KOPT-K1 (cell line): ENCODE results near the gene TRIO.
"Not testable (repeated sequence)": the region's sequence is repeated elsewhere in the genome, so short reads cannot be mapped to it uniquely, and the experiment has no call there.

ENCODE experiments used
- H3K27ac ChIP-seq: fragments of 200-600 bp; sonication (generic); 2 replicates; pipeline ENCODE4 v1.5.1; 2016; ENCODE audit warnings: antibody characterized with exemption, mild to moderate bottlenecking, low read depth, low read length; ENCODE audit not compliant: poor library complexity, severe bottlenecking
- H3K36me3 ChIP-seq: fragments of 200-600 bp; sonication (generic); 2 replicates; pipeline ENCODE4 v1.5.1; 2017; ENCODE audit warnings: antibody characterized with exemption, mild to moderate bottlenecking, low read length, moderate library complexity; ENCODE audit not compliant: insufficient read depth
- H3K9me3 ChIP-seq: fragments of 200-600 bp; sonication (generic); 2 replicates; pipeline ENCODE4 v1.5.1; 2017; ENCODE audit warnings: antibody characterized with exemption, low read length, mild to moderate bottlenecking; ENCODE audit not compliant: insufficient read depth, poor library complexity, severe bottlenecking

TRIO gene

DNA sequence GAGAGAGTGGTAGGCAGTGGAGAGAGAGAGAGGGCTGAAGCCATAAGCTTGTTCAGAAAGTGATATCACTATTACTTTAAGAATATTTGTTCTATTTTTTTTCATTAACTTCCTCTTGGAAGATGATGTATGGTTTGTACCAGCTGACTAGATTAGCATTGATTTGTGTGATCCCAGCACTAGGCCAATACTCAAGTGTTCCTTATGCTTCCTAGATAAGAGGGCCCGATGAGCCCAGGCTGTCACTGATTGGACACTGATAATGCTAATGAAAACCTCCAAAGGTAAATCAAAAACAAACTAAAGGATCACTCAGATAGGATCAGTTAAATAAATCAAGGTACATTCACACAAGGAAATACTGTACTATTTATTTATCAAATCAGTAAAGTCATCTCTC is 385.8 kb downstream of the TRIO start:
- no peaks in the 10 kb centered on the region for H3K36me3 ChIP-seq
- H3K27ac ChIP-seq, result no peak overlapping the region
- H3K9me3 ChIP-seq, result no peaks in the 10 kb centered on the region

DNA sequence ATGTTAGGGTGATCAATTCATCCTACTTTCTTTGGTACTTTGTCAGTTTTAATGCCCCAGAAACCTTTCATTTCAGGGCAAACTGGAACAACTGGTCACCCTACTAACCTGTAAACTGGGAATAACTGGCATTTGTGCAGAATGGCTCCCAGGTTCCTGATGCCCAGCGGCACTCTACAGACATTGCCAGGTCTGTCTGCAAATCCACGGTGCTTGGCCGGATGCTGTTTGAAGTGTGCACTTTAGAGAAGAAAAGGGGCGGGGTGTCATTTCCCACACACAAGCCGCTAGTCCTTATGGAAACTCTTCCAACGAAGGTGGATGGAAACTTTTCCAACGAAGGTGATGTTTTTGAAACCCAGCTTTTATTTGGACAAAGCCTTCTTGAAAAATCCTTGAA is 388.5 kb downstream of the TRIO start:
- Histone ChIP-seq H3K9me3 (no peaks in the 10 kb centered on the region), H3K36me3 (no peaks in the 10 kb centered on the region)

DNA sequence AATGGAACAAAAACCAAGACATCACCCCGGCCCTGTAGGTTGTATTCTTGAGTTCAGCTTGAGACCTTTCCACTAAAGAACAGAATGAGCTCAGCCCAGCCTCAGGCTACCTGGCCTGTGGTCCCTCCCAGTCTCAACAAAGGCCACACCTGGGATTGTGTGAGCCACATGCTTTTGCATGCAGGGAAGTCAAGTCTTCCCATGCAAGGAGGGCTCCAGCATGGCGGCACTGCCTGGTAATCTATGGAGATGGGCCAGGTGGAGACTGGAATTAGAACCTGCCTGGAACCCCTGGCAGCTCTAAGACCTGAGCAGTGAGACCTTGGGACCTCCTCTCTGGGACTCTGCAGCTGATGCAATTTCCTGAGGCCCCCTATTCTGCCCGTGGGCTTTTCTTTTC is 389.0 kb downstream of the TRIO start:
- no peaks in the 10 kb centered on the region for H3K36me3 ChIP-seq
- no peaks in the 10 kb centered on the region for H3K9me3 ChIP-seq
- H3K27ac ChIP-seq, result no peak overlapping the region

More for the DNA sequence above, 388.5 kb downstream of the TRIO start:
- no peak overlapping the region for H3K27ac ChIP-seq

DNA sequence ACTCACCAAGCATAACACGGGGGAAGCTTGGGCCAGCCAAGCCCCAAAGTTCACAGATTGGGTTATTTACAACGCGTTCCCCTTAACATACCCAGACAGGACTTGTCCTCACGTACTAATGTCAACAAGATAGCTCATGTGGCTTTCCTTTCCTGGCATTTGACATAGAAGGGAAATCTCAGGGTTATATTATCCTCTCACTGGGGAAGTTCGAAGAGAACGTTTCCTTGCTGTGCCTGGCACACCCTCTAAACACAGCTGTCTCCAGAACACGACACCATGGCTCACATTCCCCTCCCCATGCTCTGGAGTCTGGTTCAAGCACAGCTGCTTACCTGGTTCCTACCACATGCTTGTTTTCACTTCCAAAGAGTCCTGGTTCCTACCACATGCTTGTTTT is 391.6 kb downstream of the TRIO start:
- Histone ChIP-seq H3K36me3 (no peaks in the 10 kb centered on the region), H3K27ac (no peak overlapping the region), H3K9me3 (no peaks in the 10 kb centered on the region)

DNA sequence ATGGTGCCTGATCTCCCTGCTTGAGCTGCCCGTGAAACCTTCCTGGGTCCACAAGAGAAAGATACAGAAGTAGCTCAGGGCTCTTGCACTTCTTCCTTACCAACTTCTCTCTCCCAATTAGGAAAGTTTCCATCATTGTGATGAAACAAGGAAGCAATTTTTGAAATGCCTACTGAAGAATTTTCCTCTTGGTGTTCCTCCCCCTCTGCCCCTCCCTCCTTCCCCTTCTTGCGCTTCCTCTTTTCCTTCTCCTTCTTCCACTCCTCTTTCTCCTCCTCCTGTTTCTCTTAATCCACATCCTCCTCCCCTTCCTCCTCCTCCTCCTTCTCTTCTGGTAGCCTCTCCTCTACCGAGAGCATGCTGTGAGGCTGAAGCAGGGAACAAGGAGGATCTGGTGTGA is 402.2 kb downstream of the TRIO start:
- no peaks in the 10 kb centered on the region for H3K36me3 ChIP-seq
- H3K9me3 ChIP-seq, result peaks cover 5% of the 10 kb centered on the region
- H3K27ac ChIP-seq, result no peak overlapping the region

DNA sequence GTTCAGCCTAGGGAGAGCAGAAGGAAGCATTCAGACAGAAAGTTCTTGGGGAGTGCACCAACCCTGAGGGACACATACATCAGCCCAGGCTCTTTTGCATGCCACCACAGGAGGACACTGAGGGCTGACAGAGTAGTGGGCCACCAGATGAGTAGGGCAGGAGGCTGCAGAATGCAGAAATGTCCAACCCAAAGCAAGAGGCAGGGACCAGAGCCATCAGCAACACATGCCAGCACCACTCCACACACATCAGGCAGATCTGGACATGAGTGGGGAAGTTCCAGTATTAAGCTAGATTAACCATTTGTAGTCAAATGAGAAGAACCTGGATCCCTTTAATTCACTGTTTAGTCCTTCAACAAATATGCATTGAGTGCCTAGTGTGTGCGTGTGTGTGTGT is 402.7 kb downstream of the TRIO start:
- Histone ChIP-seq H3K9me3 (peaks cover 3% of the 10 kb centered on the region), H3K36me3 (no peaks in the 10 kb centered on the region), H3K27ac (no peak overlapping the region)

DNA sequence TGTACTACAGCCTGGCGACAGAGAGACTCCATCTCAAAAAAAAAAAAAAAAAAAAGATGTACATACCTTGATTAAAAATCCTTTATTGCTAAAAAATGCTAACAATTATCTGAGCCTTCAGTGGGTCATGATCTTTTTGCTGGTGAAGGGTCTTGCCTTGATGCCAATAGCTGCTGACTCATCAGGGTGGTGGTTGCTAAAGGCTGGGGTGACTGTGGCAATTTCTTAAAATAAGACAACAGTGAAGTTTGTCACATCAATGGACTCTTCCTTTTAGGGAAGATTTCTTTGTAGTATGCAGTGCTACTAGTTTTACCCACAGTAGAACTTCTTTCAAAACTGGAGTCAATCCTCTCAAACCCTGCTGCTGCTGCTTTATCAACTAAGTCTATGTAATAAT is 404.5 kb downstream of the TRIO start:
- Histone ChIP-seq H3K9me3 (no peaks in the 10 kb centered on the region), H3K27ac (no peak overlapping the region), H3K36me3 (no peaks in the 10 kb centered on the region)

DNA sequence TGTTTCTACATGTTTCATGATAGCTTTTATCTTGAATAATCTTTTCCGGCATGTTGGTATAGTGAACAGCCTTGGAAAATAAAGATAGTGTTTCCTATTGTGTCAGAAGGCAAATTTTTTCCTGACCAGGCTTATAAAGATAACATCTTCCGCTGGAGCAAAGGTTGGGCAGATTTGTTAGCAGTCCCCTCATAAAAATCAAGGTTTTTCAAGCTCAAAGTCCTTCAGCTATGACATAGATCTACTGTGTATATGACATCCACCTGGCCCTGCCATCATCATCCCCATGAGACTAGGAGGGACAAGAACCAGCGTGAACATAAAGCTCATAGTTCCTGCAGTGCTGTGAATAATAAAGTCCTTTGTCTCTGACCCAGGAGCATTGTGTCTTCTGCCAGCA is 408.1 kb downstream of the TRIO start:
- Histone ChIP-seq H3K36me3 (no peaks in the 10 kb centered on the region), H3K9me3 (no peaks in the 10 kb centered on the region), H3K27ac (no peak overlapping the region)

DNA sequence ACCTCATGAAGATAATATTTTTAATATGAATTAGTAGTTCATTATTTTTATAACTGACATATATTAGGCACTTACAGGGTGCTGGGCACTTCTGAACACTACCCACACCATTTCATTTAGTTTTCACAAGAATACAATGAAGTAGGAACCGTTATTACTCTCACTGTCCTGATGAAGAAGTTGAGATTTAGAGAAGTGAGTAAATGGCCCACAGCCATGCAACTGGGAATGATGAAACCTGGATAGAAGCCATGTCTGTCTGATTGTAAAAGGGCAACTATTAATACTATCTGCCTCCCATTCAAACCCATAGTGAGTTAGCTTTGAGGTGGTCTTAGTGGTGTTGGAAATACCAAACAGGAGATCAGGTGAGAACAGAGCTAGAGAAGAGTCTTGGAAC is 408.9 kb downstream of the TRIO start:
- no peaks in the 10 kb centered on the region for H3K36me3 ChIP-seq
- H3K27ac ChIP-seq, result no peak overlapping the region
- no peaks in the 10 kb centered on the region for H3K9me3 ChIP-seq

DNA sequence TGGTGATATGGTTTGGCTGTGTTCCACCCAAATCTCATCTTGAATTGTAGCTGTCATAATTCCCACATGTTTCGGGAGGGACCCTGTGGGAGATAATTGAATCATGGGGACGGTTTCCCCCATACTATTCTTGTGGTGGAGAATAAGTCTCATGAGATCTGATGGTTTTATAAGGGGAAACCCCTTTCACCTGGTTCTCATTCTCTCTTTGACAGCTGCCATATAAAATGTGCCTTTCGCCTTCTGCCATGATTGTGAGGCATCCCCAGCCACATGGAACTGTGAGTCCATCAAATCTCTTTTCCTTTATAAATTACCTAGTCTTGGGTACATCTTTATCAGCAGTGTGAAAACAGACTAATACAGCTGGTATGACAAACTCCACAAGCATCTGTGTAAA is 411.1 kb downstream of the TRIO start:
- H3K36me3 ChIP-seq, H3K27ac ChIP-seq, H3K9me3 ChIP-seq: not testable (repeated sequence)

DNA sequence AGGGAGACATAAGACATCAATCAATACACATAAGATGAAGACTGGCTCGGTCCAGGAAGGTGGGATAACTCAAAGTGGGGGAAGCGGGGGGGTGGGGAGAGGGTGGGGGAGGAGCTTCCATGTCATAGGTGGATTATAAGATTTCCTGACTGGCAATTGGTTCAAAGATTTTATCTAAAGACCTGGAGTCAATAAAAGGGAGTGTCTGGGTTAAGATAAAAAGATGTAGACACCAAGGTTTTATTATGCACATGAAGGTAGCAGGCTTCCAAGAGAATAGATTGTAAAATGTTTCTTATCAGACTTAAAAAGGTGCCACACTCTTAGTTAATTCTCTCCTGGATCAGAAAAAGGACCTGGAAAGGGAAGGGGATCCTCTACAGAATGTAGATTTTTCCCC is 412.9 kb downstream of the TRIO start:
- H3K9me3 ChIP-seq, result no peaks in the 10 kb centered on the region
- no peaks in the 10 kb centered on the region for H3K36me3 ChIP-seq
- no peak overlapping the region for H3K27ac ChIP-seq

DNA sequence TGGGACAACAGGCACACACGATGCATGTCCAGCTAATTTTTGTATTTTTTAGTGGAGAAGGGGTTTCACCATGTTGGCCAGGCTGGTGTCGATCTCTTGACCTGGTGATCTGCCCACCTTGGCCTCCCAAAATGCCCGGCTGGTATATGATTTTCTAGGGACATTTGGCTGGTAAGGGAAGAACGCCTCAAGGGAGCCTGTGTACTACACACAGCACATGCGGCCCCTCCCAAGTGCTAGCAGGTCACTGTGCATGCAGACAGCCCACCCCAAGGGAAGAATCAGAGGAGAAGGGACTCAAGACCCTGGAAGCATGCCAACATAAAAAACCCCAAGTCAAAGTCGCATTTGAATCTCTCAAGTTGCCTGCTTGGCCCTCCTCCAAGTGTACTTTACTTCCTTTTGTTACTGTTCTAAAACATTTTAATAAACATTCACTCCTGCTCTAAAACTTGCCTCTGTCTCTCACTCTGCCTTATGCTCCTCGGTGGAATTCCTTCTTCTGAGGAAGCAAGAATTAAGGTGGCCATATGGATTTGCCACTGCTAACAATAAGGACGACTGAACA is 414.1 kb downstream of the TRIO start:
- Histone ChIP-seq H3K27ac (no peak overlapping the region), H3K36me3 (no peaks in the 10 kb centered on the region), H3K9me3 (no peaks in the 10 kb centered on the region)

DNA sequence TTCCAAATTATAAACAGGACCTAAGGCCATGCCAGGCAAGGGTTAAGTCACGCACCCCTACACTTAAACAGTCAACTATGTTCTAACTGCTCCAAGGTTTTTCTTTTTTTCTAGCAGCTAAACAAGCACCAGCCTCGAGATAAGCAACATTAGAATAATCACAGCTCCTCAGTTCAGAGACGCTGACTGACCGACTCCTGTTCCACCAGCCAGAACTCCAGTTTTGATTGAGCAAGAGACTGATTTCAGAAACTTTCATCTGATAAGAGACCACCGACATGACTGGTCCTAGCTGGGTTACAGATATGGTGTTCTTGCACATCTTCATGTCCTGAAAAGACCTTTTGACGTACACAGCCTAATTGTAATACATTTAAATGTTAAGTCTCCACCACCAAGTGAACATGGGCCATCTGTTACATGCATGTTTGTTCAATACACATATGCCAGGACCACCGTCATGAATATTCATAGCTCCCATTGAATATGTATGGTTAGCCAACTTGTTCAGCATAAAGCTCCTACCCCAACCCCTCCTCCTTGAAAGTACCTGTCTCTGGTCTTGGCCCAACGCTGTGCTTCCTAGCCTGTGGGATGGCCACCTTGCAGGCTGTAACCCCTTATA is 414.8 kb downstream of the TRIO start:
- no peaks in the 10 kb centered on the region for H3K36me3 ChIP-seq
- no peaks in the 10 kb centered on the region for H3K9me3 ChIP-seq
- no peak overlapping the region for H3K27ac ChIP-seq
